Uterus (tissue), 4 donors: ENCODE data around the gene SLC25A21. TPM values are rescaled to one million over a fixed set of nuclear protein-coding genes. Genes with fewer than 3 reads are reported as not detected.
A peak's percentile ranks its signal among the peaks of the same experiment; 100 is the strongest.

Source experiments
- DNase-seq, 2 donors: peaks; one replicate each; pipeline ENCODE4 v3.0.0-alpha.2; 2019 to 2020
- H3K27ac ChIP-seq, 2 donors: fragments of 200-600 bp; sonication (generic); 1 replicate in 1 of 2; 2 replicates in 1 of 2; pipeline ENCODE4 v1.5.1; 2016 to 2018
- H3K27me3 ChIP-seq, 2 donors: fragments of 200-600 bp; sonication (generic); one replicate each; pipeline ENCODE4 v1.5.1; 2018 to 2019; ENCODE audit warnings: control low read depth in 1 of 2
- H3K36me3 ChIP-seq, 2 donors: fragments of 200-600 bp; sonication (generic); one replicate each; pipeline ENCODE4 v1.5.1; 2019; ENCODE audit warnings: control low read depth in 1 of 2
- H3K4me1 ChIP-seq, 2 donors: fragments of 200-600 bp; sonication (generic); one replicate each; pipeline ENCODE4 v1.5.1; 2018 to 2019; ENCODE audit warnings: control low read depth in 1 of 2
- H3K4me3 ChIP-seq, 2 donors: fragments of 200-600 bp; sonication (generic); 1 replicate in 1 of 2; 2 replicates in 1 of 2; pipeline ENCODE4 v1.5.1; 2018 to 2019; ENCODE audit warnings: mild to moderate bottlenecking in 1 of 2
- H3K9me3 ChIP-seq, 2 donors: fragments of 200-600 bp; sonication (generic); one replicate each; pipeline ENCODE4 v1.5.1; 2019; ENCODE audit warnings: control low read depth in 1 of 2
- POLR2A ChIP-seq, 2 donors: fragments of 450-650 bp; IDR thresholded peaks; one replicate each; pipeline ENCODE4 v1.6.1; 2016; ENCODE audit warnings: antibody characterized with exemption in 2 of 2, mild to moderate bottlenecking in 1 of 2, moderate library complexity in 1 of 2
- intact Hi-C: fragments of 100-400 bp; cut with DNase I; formaldehyde crosslinking; loops from one replicate; pipeline ENCODE4 v1.15.1; 2023; ENCODE audit warnings: low total_unique reads
- total RNA-seq, 4 donors: library from RNA; depleted of rRNA in 3 of 4; stranded (reverse); fragments of >200 nt in 3 of 4; gene quantifications; one replicate each; pipeline versions ENCODE4 v1.1.0 to v1.2.4, GENCODE V29; 2014 to 2023
- TF ChIP-seq, protein P1 (sequence below), 4 experiments: fragments of 200-600 bp in 2 of 4; fragments of 450-650 bp in 2 of 4; sonication (generic) in 2 of 4; IDR thresholded peaks; one replicate each; pipeline ENCODE4 v1.5.1; 2016 to 2019; ENCODE audit warnings: antibody characterized with exemption in 4 of 4, mild to moderate bottlenecking in 2 of 4, moderate library complexity in 1 of 4
- donor health status: DM: yes; HTN: yes; CAD: no.

The SLC25A21 gene
- total RNA-seq, 4 donors from 2014 or later = under 0.01 to 3.0 (median 2.0) TPM; not detected in 1

DNA sequence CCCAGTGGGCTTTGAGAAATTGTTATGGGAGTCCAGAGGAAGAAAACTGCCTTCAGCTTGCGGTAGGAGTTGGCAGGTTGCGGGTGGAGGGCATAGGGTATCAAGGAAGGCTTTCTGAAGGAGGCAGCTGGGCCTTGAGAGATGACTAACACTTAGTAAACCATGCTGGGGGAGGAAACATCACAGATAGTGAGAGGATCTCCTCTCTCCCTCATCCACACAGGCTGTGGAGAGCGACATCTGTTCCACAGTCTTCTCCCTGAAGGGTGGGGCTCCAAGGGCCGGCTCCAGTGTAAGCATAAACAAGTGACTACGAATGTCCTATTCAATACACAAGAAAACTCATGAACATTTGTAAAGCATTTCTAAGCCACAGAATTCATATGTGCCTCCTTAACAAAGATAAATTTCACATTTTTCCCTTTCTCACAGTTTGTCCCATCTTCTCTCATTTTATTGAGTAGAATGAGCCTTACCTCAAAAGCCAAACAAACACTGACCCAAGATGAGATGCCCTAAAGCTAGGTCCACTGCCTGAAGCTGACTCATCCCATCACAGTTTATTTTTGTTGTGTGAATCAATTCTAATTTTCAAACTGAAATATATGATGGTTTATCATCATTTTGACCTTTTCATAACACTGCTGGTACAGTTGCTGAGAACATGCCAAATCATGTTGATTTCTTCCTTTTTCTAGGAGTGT is 227.9 kb downstream of the SLC25A21 start:
- no peak for DNase-seq
- Histone ChIP-seq H3K9me3 (no peaks in the 10 kb centered on the region), H3K36me3 (no peaks in the 10 kb centered on the region), H3K27me3 (peaks cover 0 to 13% of the 10 kb centered on the region in 2 donors), H3K27ac (no peak overlapping the region), H3K4me1 (no peaks in the 10 kb centered on the region), H3K4me3 (no peak overlapping the region)
- intact Hi-C loops = no loop called here
- TF ChIP-seq, protein P1, sequence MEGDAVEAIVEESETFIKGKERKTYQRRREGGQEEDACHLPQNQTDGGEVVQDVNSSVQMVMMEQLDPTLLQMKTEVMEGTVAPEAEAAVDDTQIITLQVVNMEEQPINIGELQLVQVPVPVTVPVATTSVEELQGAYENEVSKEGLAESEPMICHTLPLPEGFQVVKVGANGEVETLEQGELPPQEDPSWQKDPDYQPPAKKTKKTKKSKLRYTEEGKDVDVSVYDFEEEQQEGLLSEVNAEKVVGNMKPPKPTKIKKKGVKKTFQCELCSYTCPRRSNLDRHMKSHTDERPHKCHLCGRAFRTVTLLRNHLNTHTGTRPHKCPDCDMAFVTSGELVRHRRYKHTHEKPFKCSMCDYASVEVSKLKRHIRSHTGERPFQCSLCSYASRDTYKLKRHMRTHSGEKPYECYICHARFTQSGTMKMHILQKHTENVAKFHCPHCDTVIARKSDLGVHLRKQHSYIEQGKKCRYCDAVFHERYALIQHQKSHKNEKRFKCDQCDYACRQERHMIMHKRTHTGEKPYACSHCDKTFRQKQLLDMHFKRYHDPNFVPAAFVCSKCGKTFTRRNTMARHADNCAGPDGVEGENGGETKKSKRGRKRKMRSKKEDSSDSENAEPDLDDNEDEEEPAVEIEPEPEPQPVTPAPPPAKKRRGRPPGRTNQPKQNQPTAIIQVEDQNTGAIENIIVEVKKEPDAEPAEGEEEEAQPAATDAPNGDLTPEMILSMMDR (IDR thresholded peaks at IDR 0.05) = no peak
- TF ChIP-seq POLR2A (IDR thresholded peaks at IDR 0.05) = no peak

DNA sequence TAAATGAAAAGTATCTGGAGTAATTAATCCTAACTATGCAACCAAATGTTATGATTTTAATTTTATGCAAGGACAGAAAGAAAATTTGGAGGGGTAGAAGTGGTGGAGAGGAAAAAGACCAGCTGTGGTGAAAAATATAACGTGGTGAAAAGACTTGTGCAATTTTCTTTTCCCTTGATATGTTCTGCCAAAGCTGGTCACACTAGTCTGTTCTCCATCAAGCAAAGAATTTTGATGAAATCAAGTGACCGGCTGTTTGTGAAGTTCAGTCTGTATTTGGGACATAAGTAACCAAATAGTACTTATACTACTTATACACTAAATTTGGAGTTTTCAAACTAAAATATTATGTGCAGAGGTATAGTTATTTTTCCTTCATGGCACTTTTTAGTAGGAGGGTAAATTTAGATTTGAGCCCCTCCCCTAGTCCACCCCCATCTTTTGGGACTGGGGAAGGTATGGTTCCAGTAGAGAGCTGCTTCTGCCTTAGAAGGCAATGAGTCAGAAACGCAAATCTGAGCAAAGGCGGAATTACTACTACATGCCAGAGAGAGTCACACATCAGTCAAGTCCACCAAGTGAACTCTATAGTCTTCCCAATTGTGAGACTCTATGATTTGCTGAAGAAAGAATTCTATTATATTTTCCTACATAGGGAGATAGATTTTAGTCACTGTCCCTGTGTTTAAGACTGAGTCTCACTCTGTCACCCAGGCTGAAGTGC is 229.7 kb downstream of the SLC25A21 start:
- Histone ChIP-seq H3K36me3 (no peaks in the 10 kb centered on the region), H3K27me3 (peaks cover 0 to 8% of the 10 kb centered on the region in 2 donors), H3K4me3 (no peak overlapping the region), H3K9me3 (no peaks in the 10 kb centered on the region), H3K27ac (no peak overlapping the region), H3K4me1 (no peaks in the 10 kb centered on the region)
- DNase-seq = no peak
- TF ChIP-seq, protein P1 (IDR thresholded peaks at IDR 0.05) = no peak
- TF ChIP-seq POLR2A (IDR thresholded peaks at IDR 0.05) = no peak
- intact Hi-C loops = no loop called here

DNA sequence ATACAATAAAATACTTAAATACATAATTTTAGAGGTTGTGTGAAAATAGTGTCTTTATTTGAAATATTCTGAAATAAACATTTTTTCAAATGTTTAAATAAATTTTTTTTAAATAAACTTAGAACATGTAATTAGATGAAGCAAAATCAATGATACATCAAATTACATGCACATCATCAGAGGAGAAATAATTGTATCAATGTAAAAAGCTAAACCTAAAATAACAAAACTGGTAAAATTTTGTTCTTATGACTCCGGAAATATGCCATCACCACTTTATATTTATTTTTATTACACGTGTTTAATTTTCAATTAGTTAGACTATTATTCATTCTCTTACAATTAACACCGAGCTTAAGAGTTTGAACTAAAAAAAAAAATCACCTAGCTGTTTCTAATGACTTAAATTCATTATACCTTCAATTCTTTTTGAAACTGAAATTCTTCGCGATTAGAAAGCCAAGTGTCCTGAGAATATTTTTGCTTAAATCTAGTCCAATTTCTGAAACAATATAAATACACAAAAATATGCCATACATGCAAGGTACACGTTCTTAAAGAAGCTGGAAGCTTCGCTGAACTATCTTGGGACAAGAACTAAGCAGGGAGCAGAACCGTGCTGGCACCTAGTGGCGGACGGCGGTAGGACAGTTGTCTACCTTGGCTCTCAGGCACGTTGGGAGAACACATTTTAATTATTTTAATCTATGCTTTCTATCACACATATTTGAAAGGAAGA is 230.5 kb downstream of the SLC25A21 start:
- H3K27ac ChIP-seq = no peak overlapping the region
- no peak overlapping the region for H3K4me3 ChIP-seq
- H3K9me3 ChIP-seq = no peaks in the 10 kb centered on the region
- H3K36me3 ChIP-seq = no peaks in the 10 kb centered on the region
- no peaks in the 10 kb centered on the region for H3K4me1 ChIP-seq
- peak; percentile 28 to 56 for DNase-seq
- intact Hi-C loops = no loop called here
- H3K27me3 ChIP-seq = peaks cover 0 to 8% of the 10 kb centered on the region in 2 donors
- no peak for TF ChIP-seq POLR2A (IDR thresholded peaks at IDR 0.05)
- TF ChIP-seq, protein P1 (IDR thresholded peaks at IDR 0.05) = peak; percentile 64 to 77 (median 69)

DNA sequence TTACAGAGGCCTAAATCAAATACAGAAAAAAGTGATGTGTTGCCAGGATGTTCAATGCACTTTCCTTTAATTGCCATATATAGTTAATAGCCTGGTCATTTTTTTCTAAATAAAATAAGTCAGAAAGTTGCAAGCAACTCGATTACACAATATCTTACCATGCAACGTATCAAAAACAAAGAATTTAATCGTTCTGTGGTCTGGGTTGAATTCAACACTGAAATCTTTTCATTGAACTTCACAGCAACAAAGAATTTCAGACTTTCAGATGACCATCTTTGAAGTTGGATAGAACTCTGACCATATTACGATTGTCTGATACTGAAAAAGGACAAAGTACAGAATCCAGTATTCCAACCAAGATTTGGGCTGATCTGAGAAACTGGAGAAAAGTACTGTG is 231.9 kb downstream of the SLC25A21 start:
- no peak overlapping the region for H3K4me3 ChIP-seq
- no peaks in the 10 kb centered on the region for H3K4me1 ChIP-seq
- intact Hi-C loops = no loop called here
- TF ChIP-seq, protein P1 (IDR thresholded peaks at IDR 0.05) = no peak
- no peak for TF ChIP-seq POLR2A (IDR thresholded peaks at IDR 0.05)
- DNase-seq = no peak
- no peaks in the 10 kb centered on the region for H3K36me3 ChIP-seq
- peaks cover 0 to 8% of the 10 kb centered on the region in 2 donors for H3K27me3 ChIP-seq
- H3K9me3 ChIP-seq = no peaks in the 10 kb centered on the region
- no peak overlapping the region for H3K27ac ChIP-seq
